Activated CD4-positive, alpha-beta T cell treated with anti-CD3 and anti-CD28 coated beads, Interleukin-2, amount 50 U/mL, for 48 hours (primary cell): Measurements from ENCODE around the gene DUS1L.

Experiments
- DNase-seq, 2 experiments: peaks; one replicate each; pipeline ENCODE4 v3.0.0-alpha.2; 2020

The DUS1L gene

DNA sequence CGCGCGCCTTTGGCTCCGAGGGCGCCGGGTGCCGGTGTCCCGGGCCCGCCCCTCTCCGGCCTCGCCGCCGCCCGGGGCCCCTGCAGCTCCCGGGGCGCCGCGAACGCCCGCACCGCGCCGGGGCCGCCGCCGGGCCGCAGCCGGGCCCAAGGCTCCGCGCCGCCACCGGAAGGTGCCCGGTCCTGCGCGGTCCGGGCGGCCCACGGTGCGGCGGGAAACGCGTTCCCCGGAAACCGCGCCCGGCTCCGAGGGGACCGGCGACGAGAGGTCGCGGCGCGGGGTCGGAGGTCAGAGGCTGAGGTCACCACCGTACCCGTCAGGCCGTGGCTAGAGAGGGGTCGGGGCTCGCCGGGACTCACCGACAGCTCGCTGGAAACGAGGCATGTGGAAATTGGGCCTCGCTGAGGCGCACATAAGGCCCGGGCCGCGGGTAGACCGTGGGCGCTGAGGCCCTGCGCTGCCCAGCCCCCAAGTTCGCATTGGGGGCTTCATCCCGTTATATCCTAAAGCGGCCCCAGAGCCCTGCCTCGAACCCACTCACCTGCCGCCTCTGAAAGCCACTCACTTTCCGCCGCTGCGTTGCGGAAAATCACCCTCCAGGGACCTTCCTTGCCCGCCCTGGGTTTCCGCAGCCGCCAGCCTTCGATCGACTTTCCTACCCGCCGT is at the start of gene DUS1L:
TSS of gene DUS1L (minus strand) at position 167 of the 666 bp plus-strand sequence. CDS start 745 bp downstream, outside the sequence.
- DNase-seq = peak; percentile 74 to 77

GRCh38 chr17:82114872-82115271 is 49.3 kb upstream of the DUS1L start:
- DNase-seq = no peak

GRCh38 chr17:82114447-82114846 is 48.8 kb upstream of the DUS1L start:
- no peak for DNase-seq

GRCh38 chr17:82113941-82114340 is 48.3 kb upstream of the DUS1L start:
- DNase-seq = no peak

- DNase-seq = no peak
Measured at GRCh38 chr17:82113422-82113821, 47.8 kb upstream of the DUS1L start.

GRCh38 chr17:82112914-82113311 is 47.3 kb upstream of the DUS1L start:
- DNase-seq = no peak

- no peak for DNase-seq
Measured at GRCh38 chr17:82112181-82112913, 46.7 kb upstream of the DUS1L start.

GRCh38 chr17:82110298-82110697 is 44.7 kb upstream of the DUS1L start:
- no peak for DNase-seq

DNA sequence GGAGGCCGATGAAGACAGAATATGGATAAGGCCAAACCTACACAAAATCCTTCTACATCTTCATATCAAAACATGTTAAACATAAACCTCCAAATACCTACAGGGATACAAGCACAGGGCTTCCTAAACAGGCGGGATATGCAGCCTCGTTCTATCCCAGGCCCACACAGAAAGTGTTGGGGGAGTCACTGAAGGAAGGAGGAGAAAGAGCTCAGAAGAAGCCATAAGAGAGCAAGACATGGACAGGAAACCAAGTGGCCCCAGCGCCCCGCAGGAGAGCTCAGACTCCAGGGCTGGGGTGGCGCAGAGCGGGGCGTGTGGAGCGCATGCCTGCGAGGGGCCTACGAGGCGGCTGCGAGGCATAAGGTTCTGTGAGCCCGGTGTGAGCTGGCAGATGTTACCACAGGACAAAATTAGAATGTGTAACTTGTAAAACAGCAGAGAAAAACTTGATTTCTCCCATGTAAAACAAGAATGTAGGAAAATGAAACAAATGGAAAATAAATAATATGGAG is 43.4 kb upstream of the DUS1L start:
- DNase-seq = no peak

DNA sequence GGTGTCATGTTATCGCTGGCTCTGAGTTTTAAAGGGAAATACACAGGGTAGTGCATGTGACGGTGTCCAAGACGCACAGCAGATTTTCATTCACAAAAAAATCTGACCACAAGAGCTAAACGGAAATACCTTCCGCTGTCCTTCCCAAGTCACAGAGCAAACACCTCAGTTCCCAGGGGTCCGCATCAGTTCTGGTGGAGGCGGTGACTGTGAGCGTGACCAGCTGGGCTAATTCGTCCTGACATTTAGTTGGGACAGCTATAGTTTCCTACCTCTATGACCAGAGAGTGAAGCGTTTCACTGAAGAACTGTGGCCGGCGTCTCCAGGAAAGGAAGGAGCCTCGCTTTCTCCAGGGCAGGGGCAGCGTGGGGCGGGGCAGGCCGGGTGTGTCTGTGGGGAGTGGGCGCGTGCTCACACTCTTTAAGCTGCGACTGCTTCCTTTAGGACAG is 42.9 kb upstream of the DUS1L start:
- DNase-seq = no peak

DNA sequence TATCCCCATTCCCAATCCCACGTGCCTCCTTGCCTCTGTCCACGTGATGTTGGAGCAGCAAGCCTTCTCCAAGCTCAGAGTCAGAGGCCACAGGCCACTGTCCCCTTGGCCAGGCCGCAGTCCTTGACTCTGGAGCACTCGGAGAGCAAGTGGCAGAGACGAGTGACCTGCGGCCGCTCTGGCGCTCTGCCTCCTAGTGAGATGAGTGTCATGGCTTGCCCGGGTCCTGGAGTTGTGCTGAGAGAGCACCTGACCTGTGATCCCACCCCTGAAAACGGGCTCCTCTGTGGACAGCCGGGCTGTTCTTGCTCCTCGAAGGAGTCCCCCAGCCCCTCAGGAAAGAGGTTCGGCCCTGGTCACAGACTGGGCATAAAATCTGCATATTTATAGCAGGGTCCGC is 42.4 kb upstream of the DUS1L start:
- DNase-seq = no peak

DNA sequence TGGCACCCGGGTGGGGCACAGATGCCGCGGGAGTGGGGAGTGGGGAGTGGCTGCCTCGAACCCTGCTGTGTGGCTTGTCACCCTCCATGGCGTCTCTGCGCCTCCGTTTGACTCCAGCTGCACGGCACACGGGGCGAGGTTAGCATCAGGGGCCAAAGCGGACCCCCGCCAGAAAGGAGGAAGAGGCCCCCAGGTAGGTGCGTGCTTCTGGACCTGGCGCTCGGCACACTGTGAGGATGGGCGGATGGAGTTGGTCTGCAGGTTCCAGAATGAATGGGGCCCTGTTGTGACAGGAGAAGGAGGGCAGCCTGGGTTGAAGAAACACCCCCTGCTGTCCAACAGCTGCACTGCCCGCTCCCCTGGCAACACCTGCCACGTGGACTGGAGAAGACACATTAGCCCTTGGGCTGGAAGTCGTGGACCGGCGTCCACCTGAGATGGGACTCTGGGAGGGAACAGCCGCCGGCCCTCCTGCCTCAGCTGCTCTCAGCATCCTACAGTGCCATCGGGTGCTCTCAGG is 41.8 kb upstream of the DUS1L start:
- DNase-seq = no peak

DNA sequence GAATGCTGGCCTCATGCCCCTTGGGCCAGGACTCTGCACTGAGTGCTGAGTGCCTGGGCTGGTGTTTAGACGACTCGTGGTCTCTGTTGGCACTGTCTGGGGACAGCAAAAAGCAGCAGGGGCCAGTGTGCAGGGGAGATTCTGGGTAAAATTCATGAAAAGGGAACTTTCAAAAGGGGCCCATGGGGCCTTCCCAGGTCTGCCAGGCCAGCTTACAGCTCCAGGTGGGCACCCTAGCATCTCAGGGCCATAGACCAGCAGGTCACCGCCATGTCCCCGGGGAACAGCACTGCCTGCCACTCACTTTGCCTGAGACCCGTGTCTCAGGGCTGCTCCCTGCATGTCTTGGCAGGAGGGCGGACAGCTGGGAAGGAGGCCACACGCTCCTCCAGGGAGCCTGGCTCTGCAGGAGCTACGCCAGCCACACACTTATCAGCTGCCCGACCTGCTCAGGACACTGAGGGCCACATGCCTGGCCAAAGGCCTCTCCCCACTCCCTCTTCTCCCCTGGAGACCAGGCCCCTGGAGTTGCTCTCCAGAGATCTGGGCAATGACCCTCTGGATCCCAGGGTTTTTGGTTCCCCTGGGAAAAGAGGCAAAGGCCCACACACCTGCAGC is 41.2 kb upstream of the DUS1L start:
- DNase-seq = no peak

GRCh38 chr17:82105882-82106687 is 40.5 kb upstream of the DUS1L start:
- DNase-seq = peak; percentile 79 to 82

- no peak for DNase-seq
Measured at GRCh38 chr17:82105417-82105881, 39.8 kb upstream of the DUS1L start.

DNA sequence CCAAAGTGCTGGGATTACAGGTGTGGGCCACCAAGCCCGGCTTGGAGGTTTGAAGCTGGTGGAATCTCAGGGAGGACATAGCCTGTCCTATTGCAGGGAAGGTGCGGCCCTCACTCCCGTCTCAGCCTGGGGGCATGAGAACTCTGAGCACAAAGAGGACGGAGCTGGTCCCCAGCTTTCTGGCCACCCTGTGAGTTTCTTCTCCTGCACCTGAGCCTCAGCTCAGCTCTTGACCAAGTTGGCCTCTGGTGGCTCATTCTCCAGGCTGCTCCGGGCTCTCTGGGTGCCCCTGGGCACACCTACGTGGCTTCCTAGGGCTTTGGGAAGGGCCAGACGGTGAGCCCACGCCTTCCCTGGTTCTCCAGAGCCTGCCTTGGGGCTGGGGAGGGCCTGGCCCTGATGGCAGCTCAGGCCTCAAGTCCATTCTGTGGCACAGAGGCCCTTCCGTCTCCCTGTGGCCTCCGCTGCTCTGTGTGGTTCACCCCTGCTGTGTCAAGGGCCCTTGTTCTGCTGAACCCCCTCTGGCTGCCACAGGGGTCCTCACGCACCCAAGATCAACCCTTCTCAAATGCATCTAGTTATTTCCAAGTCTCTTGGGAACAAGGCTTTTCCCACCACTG is 39.3 kb upstream of the DUS1L start:
- no peak for DNase-seq

DNA sequence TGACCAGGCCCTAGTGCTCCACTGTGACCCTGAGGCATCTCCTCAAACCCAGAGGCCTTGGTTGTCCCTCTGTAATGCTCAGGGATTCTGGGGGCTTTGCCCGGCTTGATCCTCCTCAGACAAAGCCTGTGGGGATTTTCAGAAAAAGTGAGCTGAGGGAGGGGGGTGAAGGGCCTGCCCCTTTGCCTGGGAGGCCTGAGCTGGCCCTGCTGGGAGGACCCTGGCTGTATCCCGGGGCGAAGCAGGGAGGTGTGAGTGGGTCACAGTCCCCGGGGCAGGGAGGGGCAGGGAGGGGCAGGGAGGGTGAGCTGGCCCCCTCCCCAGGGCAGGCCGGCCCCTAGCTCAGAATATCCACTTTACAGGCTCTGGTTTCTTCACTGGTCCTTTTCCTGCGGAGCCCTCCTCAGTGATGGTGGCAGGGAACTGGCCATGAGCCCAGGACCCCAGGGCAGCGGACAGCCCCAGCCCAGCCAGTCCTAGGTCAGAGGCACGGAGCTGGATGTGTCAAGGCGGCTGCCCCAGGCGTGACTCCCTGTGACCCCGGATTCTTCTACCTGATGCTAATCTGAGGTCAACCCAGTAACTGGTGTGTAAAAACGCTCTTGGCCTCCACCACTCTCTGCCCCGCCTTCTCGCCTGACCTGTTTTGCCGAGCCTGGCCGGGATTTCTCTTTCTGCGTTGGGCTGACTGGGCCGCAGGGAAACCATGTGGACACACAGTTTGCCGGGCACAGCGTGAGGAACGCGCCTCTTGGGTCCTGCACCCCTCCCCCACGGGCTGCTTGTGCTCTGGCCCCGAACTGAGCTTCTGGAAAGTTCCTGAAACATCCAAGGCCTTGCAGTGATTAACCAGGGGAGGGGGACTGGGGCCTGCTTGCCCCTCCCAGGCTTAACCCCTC is 38.2 kb upstream of the DUS1L start:
- DNase-seq = no peak

DNA sequence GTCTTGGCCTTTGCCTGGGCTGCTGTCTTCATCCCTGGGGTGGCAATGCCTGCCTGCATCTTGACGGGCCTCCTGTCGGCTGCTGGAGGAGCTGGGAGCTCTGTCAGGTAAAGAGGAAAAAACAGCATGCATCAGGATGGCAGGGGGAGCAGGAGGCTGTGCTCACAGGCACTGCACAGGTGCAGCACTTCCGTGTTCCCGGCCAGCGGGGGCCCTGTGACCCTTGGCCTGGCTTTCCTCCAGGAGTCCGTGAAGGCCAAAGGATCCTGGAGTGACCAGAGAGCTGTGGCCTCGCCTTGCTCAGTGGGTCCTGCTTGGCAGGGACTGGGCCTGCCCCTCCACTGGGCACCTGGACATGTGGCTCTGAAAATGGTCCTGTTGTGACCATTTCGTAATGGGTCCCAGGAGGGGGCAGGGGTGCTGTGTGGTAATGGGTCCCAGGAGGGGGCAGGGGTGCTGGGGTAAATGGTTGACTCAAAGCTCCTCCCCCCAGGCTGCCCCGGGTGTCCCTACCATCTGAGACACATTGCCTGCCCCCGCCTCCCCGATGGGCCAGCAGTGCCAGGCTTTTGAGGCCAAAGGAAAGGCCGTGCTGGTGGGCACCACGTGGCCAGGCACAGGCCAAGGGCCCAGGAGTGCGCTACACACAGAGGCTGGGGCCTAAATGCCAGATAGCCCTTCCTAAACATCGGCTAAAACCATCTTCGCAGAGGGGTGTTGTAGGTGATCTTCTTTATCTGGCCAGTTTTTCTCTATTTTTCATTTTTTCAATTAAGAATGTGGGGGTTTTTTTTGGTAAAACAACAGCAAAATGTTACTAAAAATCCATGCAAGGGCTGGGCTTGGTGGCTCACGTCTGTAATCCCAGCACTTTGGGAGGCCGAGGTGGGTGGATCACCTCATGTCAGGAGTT is 36.4 kb upstream of the DUS1L start:
- no peak for DNase-seq

DNA sequence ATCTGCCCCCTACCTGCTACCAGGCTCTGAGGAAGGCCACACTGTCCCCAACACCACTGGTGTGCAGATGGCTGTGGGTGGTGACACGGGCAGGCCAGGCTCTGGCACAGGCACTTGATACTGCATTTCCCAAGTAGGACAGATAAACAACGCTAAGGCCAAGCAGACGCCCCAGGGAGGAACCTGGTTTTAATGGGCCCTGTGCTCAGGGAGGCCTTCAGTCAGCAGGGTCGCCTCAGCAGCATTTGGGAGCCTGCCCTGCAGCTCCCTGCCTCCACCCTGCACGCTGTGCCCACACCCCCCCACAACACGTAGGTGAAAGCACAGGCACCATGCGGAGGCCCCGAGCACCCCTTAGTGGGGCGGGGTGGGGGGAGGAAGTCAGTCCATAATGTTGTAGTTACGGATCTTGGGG is 35.7 kb upstream of the DUS1L start:
- no peak for DNase-seq
